Right renal cortex interstitium (tissue), 3 donors: ENCODE data around the gene PPP2CA. TPM values are rescaled to one million over a fixed set of nuclear protein-coding genes. Genes with fewer than 3 reads are reported as not detected.
"Not testable (repeated sequence)": the region's sequence is repeated elsewhere in the genome, so short reads cannot be mapped to it uniquely, and the experiment has no call there.

Experiments used
- DNase-seq, 3 donors: peaks; one replicate each; pipeline ENCODE4 v3.0.0-alpha.2; 2013; ENCODE audit warnings: low read depth in 3 of 3, low spot score in 2 of 3
- polyA plus RNA-seq, 3 donors: library from polyadenylated mRNA; unstranded; fragments of 120-200 nt; gene quantifications; one replicate each; pipeline ENCODE4 v1.2.1, GENCODE V29; 2013; ENCODE audit not compliant: insufficient read length in 3 of 3

PPP2CA gene
- polyA plus RNA-seq, 3 donors: 219 to 238 (median 234) TPM

DNA sequence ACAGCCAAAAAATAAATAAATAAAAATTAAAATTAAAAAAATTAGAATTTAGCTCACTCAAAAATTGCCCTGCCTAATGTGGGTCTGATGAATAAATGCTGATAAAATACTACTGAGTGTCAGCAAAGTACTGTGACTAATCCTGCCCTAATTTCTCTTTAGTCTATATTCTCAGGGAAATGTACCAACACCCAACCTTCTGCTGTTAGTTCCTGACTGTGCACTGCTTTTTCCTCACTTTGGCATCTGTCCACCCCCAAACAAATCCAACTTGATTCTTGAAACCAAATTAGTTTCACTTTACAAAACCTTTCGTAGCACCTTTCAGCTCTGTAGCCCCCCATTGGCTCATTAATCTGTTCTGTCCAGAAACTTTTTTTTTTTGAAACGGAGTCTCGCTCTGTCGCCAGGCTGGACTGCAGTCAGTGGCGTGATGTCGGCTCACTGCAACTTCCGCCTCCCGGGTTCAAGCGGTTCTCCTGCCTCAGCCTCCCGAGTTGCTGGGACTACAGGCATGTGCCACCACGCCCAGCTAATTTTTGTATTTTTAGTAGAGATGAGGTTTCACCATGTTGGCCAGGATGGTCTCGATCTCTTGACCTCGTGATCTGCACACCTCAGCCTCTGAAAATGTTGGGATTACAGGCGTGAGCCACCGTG is 73.6 kb downstream of the PPP2CA start:
- not testable (repeated sequence) for DNase-seq

DNA sequence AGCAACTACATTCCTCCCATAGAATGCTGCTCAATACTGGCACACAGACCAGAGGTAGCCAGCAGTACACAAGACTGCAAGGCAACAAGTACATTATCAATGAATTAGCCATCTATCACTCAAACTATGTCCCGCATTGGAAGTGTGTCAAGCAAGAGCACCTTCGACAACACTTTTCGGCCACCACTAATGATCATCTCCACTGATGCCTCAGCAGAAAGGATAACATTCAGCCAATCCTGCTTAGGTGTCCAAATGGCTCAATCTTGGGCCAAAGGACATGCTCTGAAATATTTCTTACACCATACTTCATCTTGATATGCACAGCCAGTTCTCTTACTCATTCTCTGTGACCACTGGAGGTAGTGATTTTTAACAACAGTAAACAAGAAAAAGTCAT is 74.2 kb downstream of the PPP2CA start:
- no peak for DNase-seq

DNA sequence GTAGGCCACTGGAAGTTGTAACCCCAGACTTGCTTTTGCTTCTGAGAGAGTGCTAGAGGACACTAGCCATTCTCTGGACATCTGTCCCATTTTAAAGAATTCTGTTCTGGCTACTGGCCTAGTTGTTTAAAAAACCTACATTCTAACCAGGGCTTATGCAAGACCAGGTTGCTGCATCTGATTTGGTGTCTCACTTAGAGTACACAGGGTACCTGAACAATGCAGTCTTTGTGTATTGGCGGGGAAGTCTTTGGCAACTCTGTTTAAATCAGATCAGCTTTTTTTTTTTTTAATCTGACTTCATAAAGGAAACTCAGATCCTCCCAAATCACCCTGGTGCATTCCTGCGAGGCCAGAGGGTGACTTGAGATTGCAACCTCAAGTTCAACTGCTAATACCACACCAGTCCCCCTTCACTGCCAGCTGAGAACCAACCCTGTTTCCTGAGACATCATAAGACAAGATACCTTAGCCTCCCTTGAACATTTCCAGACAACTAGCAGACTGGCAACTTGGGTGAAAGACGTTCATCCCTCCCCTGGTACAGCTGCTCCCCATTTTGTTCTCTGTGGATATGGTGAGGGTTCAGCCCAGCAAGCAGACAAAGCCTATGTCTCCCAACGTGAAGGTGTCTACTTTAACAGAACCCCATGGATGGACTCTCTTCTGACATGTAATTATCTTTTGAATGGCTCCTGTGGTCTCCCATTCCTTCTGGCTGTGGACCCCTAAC is 76.1 kb downstream of the PPP2CA start:
- DNase-seq: no peak

DNA sequence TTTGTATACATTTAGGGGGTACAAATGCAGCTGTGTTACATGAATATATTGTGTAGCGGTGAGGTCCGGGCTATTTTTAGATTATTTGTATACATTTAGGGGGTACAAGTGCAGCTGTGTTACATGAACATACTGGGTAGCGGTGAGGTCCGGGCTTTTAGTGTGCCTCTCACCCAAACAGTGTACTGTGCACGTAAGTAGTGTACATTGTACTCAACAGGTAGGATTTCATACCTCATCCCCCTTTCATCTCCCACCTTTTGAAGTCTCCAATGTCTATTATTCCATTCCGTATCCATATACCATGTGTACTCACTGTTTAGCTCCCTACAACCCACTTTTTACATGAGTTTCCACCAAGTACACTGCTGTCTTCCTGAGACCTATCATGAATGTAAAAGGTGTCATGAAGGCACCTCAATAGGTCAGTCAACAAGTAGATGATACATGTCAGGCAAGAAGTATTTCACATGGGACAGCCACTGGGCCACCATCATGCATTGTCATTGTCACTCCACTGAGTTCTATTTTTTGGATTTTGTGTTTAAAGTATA is 76.8 kb downstream of the PPP2CA start:
- no peak for DNase-seq

DNA sequence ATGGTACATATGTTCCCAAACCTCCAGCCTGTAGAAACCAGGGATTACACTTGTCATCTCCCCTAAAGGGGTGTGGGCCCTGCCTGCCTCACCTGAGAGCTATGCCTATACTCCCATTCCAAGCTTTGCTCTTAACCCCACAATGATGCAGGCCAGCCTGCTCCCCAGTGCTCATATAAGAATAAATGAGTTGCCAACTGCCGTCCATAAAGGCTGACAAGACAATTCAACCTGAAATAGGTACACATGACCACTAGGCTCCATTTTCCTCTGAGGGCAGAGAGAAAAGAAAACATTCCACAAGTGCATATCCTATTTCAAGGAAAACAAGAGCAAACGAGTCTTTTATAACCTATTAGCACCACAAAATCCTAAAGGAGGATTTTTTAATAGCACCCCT is 77.6 kb downstream of the PPP2CA start:
- DNase-seq: peak in 1 of 3 donors; percentile 24

DNA sequence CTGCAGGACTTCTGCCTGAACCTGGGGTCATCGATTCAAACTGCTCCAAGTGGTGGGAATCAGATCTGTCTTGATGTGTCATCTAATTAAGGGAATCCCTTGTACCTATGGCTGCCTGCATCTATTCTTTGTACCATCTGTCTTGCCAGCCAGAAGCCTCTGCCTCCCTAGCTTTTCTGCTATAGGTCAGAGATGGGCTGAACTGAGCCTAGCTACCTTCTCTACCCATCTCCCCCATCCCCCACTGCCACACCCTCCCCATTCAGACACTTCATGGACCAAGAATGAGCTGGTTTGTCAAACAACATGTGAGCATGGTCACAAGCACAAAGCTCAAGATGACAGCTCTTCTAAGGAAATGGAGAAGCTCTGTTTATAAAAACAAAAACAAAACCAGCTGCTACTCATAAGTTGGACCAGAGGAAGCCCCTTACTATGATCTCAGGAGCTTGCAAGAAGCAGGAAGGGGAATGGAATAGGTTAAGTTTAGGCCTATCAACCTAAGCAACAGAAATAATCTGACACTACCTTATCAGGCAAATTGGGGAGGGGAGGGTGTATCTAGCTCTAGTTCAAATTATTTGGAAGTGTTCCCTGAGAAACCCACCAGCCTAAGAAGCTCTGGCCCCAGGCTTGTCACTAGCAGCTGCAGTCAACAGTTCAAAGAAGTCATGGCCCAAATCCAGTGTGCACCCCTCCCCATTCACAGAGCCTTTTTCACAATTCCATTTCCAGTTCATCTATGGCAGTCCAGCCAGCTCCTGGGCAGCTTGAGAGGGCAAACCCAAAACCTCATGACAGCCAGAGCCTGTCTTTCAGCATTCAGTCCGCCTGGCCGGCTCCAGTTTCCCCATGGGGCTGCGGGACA is 79.0 kb downstream of the PPP2CA start:
- DNase-seq: no peak

DNA sequence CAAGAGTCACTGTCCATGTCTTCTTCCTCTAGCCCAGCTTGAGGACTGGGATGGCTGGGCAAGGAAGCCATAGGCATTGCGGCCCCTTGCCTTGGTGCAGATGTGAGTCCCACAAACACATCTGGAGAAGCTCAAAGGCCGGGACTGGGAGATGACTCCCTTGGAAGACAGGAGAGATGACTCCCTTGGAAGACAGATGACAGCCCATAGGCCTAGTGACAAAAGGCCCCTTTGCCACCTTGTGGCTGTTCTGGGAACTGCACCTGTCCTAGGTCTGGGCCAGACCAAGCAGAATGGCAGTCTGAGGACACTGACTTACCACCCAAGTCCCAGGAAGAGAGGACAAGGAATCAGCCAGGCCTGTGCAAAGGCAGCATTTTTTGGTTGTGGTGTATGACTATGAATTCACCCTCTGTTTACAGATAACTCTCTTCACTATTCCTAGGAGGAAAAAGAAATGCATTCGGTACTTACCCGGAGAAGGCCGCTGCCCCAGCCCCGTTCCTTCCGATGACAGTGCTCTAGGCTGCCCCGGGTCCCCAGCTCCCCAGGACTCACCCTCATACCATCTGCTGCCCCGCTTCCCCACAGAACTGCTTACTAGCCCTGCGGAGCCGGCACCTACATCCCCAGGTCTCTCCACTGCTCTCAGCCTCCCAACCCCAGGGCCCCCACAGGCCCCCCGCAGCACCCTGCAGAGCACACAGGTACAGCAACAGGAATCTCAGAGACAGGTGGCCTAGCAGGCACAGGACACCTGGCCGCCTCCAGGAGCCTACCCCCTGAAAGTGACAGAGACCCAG is 79.9 kb downstream of the PPP2CA start:
- DNase-seq: peak; percentile 29 to 50 (median 47)

DNA sequence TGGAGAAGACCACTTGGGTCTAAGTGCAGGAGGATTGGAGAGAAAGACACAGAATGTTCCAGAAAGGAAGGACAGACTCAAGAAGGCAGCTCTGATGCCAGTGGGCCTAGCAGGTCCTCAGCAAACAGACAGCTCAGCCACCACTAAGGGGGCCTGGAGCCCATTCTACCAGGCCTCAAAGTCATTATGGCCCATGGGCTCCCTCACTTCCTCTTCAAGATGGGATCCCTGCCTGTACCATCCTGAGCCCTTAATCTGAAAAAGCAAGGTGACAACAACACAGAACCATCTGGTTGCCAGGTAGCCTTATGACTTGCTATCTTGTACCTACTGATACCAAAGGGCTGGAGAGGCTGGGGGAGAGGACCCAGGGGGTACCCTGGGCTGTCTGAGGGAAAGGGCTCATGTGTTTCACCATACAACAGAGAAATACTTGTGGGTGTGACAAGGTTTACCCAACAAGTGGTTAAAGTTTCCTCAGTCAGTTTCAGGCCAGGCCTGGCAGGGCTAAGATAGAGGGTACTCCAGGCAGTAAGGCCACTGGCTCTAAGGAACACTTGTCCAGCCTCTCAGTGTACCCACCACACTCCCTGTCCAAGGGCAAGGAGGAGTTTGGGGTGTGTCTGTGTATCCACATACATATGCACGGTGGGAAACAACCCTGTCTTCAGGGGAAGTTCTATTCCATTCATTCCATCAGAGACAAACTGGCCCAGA is 80.7 kb downstream of the PPP2CA start:
- DNase-seq: no peak

Other genes starting within 250 kb of the PPP2CA start
- 100 to 1,000 TPM; 199 to 205 (median 203) TPM for gene VDAC1, start 221.1 kb downstream of the PPP2CA start, polyA plus RNA-seq
- gene TCF7, start 111.4 kb downstream of the PPP2CA start, polyA plus RNA-seq: 10 to 100 TPM; 11.9 to 13.7 (median 12.1) TPM
- gene SKP1, start 49.1 kb downstream of the PPP2CA start, polyA plus RNA-seq: 1,000 to 10,000 TPM in 1 of 3 donors, 100 to 1,000 TPM in 2; 937 to 1,021 (median 984) TPM
- gene CDKL3, start 141.1 kb upstream of the PPP2CA start, polyA plus RNA-seq: 1 to 10 TPM; 6.2 to 8.0 (median 7.9) TPM
- 100 to 1,000 TPM; 115 to 127 (median 127) TPM for gene UBE2B, start 145.5 kb upstream of the PPP2CA start, polyA plus RNA-seq
- gene CDKN2AIPNL, start 185.8 kb upstream of the PPP2CA start, polyA plus RNA-seq: 10 to 100 TPM; 30.6 to 32.8 (median 32.0) TPM